ENCODE data around the gene TPSAB1. TPM values are rescaled to one million over a fixed set of nuclear protein-coding genes. Genes with fewer than 3 reads are reported as not detected.
"Not testable (repeated sequence)": the region's sequence is repeated elsewhere in the genome, so short reads cannot be mapped to it uniquely, and the experiment has no call there.

Gene TPSAB1
- total RNA-seq, result 10 to 100 TPM in 3 of 4 donors, 1 to 10 TPM in 1; 3.9 to 96.2 (median 14.2) TPM

DNA sequence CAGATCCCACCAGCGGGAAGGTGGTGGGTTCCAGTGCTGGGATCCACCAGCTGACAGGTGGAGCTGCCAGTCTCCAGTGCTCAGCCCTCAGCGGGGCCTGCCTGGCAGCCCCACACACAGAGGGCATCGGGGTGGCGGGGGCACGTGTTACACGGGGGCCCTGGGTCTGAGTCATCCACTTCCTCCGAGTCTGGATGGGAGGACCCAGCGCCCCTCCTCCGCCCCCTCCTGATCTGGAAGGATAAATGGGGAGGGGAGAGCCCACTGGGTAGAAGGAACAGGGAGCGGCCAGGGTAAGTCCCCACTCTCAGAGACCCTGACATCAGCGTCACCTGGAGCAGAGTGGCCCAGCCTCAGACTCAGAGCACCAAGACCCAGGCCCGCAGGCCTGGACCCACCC is at the start of gene TPSAB1:
Gene TPSAB1 (plus strand): TSS at position 270 of the 400 bp plus-strand sequence. CDS start 234 bp downstream, outside the sequence.
- DNase-seq; H3K9me3 ChIP-seq; H3K4me1 ChIP-seq; H3K36me3 ChIP-seq; intact Hi-C loops (cut with DNase I; ENCODE audit: low total_unique reads); H3K27ac ChIP-seq; H3K4me3 ChIP-seq; H3K27me3 ChIP-seq: not testable (repeated sequence)

DNA sequence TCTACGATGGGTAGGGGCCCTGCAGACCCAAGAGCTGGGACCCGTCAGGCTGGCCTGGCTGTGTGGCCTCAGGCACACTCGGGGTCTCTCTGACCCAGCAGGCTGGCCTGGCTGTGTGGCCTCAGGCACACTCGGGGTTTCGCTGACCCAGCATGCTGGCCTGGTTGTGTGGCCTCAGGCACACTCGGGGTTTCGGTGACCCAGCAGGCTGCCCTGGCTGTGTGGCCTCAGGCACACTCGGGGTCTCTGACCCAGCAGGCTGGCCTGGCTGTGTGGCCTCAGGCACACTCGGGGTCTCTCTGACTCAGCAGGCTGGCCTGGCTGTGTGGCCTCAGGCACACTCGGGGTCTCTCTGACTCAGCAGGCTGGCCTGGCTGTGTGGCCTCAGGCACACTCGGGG is 49.7 kb upstream of the TPSAB1 start:
- H3K4me1 ChIP-seq; H3K27ac ChIP-seq; H3K36me3 ChIP-seq; H3K27me3 ChIP-seq; intact Hi-C loops (cut with DNase I; ENCODE audit: low total_unique reads); H3K9me3 ChIP-seq; H3K4me3 ChIP-seq; DNase-seq: not testable (repeated sequence)

- H3K36me3 ChIP-seq, result no peaks in the 10 kb centered on the region
- no peaks in the 10 kb centered on the region for H3K4me1 ChIP-seq
- no peaks in the 10 kb centered on the region for H3K27me3 ChIP-seq
- H3K27ac ChIP-seq, result no peak overlapping the region
- intact Hi-C loops (cut with DNase I; ENCODE audit: low total_unique reads), result no loop called here
- no peaks in the 10 kb centered on the region for H3K9me3 ChIP-seq
- H3K4me3 ChIP-seq, result no peak overlapping the region
- DNase-seq, result no peak
- TF ChIP-seq POLR2A (IDR thresholded peaks at IDR 0.05), result no peak
- TF ChIP-seq, protein P1, sequence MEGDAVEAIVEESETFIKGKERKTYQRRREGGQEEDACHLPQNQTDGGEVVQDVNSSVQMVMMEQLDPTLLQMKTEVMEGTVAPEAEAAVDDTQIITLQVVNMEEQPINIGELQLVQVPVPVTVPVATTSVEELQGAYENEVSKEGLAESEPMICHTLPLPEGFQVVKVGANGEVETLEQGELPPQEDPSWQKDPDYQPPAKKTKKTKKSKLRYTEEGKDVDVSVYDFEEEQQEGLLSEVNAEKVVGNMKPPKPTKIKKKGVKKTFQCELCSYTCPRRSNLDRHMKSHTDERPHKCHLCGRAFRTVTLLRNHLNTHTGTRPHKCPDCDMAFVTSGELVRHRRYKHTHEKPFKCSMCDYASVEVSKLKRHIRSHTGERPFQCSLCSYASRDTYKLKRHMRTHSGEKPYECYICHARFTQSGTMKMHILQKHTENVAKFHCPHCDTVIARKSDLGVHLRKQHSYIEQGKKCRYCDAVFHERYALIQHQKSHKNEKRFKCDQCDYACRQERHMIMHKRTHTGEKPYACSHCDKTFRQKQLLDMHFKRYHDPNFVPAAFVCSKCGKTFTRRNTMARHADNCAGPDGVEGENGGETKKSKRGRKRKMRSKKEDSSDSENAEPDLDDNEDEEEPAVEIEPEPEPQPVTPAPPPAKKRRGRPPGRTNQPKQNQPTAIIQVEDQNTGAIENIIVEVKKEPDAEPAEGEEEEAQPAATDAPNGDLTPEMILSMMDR (IDR thresholded peaks at IDR 0.05), result no peak
Measured at GRCh38 chr16:1192384-1193073, 48.0 kb upstream of the TPSAB1 start.

DNA sequence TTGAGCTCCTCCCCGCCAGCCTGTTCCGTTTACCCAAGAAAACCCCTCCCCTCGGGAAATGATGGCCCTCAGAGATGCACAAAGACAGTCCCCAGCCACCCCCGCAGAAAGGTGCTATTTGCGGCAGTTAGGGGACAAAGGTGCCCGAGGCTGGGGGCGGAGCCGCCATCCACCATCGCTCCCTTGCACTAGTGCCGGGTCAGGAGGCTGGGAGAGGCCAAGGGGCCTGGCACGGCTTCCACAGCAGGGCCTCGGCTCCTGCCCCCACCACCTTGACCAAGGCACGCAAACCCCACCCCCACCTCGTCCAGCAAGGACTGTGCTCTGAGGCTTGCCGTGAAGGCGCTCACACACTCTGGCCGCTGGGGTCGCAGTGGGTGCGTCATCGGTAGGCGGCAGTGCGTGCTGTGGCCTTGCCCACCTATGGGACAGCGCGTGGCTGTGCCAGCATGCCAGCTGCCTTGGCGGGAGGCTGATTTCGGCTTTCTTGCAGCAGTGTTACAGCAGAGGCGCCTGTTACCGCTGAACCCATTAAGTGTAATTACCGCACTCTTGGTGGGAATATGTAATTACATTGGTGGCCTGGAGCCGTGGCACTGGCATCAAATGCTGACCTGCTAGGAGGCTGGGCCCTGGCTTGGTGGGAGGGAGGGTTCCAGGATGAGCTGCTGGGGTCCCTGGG is 47.2 kb upstream of the TPSAB1 start:
- no peaks in the 10 kb centered on the region for H3K9me3 ChIP-seq
- no peaks in the 10 kb centered on the region for H3K27me3 ChIP-seq
- no peaks in the 10 kb centered on the region for H3K4me1 ChIP-seq
- DNase-seq, result no peak
- H3K4me3 ChIP-seq, result no peak overlapping the region
- TF ChIP-seq POLR2A (IDR thresholded peaks at IDR 0.05), result no peak
- no peak overlapping the region for H3K27ac ChIP-seq
- no peaks in the 10 kb centered on the region for H3K36me3 ChIP-seq
- intact Hi-C loops (cut with DNase I; ENCODE audit: low total_unique reads), result no loop called here

- H3K27me3 ChIP-seq, result no peaks in the 10 kb centered on the region
- no peaks in the 10 kb centered on the region for H3K9me3 ChIP-seq
- no peak for DNase-seq
- H3K27ac ChIP-seq, result peak overlapping the region in 1 of 2 donors; percentile 10
- intact Hi-C loops (cut with DNase I; ENCODE audit: low total_unique reads), result no loop called here
- no peak for TF ChIP-seq POLR2A (IDR thresholded peaks at IDR 0.05)
- TF ChIP-seq, protein P1 (IDR thresholded peaks at IDR 0.05), result no peak
- H3K36me3 ChIP-seq, result no peaks in the 10 kb centered on the region
- H3K4me3 ChIP-seq, result no peak overlapping the region
- no peaks in the 10 kb centered on the region for H3K4me1 ChIP-seq
Measured at GRCh38 chr16:1193825-1194581, 46.5 kb upstream of the TPSAB1 start.

DNA sequence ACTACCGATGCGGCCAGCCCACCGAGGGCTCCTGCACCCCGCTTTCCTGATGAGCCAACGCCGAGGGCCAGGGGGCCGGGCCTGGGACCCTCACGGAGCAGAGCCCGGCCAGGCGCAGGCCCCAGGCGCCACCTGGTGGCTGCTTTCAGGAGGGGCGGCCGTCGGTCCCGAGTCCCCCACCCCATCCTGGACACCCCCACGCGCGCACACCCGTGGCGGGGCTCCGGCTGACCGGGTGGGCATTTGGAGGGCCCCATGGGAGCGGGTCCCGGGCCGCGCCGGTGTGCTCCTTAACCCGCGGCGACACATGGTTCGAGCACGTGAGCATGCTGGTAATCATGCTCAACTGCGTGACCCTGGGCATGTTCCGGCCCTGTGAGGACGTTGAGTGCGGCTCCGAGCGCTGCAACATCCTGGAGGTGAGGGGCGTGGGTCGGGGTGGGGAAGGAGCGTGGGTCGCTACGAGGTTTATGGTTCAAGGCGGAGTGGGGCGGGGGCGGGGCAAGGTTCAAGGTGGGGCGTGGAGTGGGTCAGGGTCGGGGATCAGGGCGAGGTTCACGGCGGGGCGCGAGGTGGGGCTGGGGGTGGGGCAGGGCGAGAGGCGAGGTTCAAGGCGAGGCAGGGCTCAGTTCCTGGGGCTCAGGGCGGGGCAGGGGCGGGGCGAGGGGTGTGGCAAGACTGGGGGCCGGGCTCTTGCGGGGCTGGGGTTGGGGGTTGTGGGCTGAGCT is 45.7 kb upstream of the TPSAB1 start:
- H3K27me3 ChIP-seq, result no peaks in the 10 kb centered on the region
- DNase-seq, result no peak
- TF ChIP-seq POLR2A (IDR thresholded peaks at IDR 0.05), result peak in 1 of 2 donors; percentile 14
- TF ChIP-seq, protein P1 (IDR thresholded peaks at IDR 0.05), result peak; percentile 74 to 87 (median 86)

More for the DNA sequence above, 45.7 kb upstream of the TPSAB1 start:
- Histone ChIP-seq H3K4me3 (no peak overlapping the region), H3K4me1 (no peaks in the 10 kb centered on the region), H3K36me3 (no peaks in the 10 kb centered on the region), H3K9me3 (no peaks in the 10 kb centered on the region), H3K27ac (peak overlapping the region in 1 of 2 donors; percentile 10)
- intact Hi-C loops (cut with DNase I; ENCODE audit: low total_unique reads), result no loop called here

Data from uterus (tissue), 4 donors.